Measurements from ENCODE around the gene SOS2. TPM values are rescaled to one million over a fixed set of nuclear protein-coding genes. Genes with fewer than 3 reads are reported as not detected.

Gene SOS2
- total and polyA plus RNA-seq, 3 experiments from 2014 or later = 16.5 to 20.2 (median 18.4) TPM

- H3K27me3 ChIP-seq (ENCODE audit: insufficient read depth, low read length, poor library complexity, severe bottlenecking) = no peaks in the 10 kb centered on the region
- Mint-ChIP-seq H3K27me3 (no peaks in the 10 kb centered on the region), H3K4me3 (no peak overlapping the region), H3K4me1 (peaks cover 21 to 37% (median 35%) of the 10 kb centered on the region in 3 donors), H3K36me3 (peaks cover 1 to 10% (median 6%) of the 10 kb centered on the region in 3 donors), H3K9me3 (no peaks in the 10 kb centered on the region), H3K27ac (peak overlapping the region in 1 of 8 donors; percentile 57)
- H3K4me1 ChIP-seq (ENCODE audit: insufficient read depth, low read length) = peaks cover 15% of the 10 kb centered on the region
- no peak overlapping the region for H3K27ac ChIP-seq (ENCODE audit: low read depth, low read length)
- H3K9me3 ChIP-seq (ENCODE audit: low read length) = no peaks in the 10 kb centered on the region
- CTCF ChIA-PET = interaction anchor here (1.8 kb wide), 1 partner anchor 12 kb away, joined by 4 read pairs; no protein-coding TSS in a partner anchor
- no peaks in the 10 kb centered on the region for H3K36me3 ChIP-seq (ENCODE audit: insufficient read depth, low read length)
- POLR2A ChIA-PET = interaction anchor here (0.6 kb wide), 1 partner anchor 207 kb away, joined by 3 read pairs; no protein-coding TSS in a partner anchor
- H3K4me3 ChIP-seq (ENCODE audit: low read length) = no peak overlapping the region
- no peak for DNase-seq
Measured at GRCh38 chr14:50070230-50070629, 161.1 kb downstream of the SOS2 start.

- H3K9me3 ChIP-seq (ENCODE audit: low read length) = no peaks in the 10 kb centered on the region
- peak overlapping the region in 1 of 8 donors; percentile 63 for H3K27ac Mint-ChIP-seq
- peaks cover 30 to 43% (median 41%) of the 10 kb centered on the region in 3 donors for H3K4me1 Mint-ChIP-seq
- H3K27me3 Mint-ChIP-seq = no peaks in the 10 kb centered on the region
- POLR2A ChIA-PET = no interaction called here
- no peak for DNase-seq
- CTCF ChIA-PET = interaction anchor here (1.8 kb wide), 1 partner anchor 13 kb away, joined by 4 read pairs; no protein-coding TSS in a partner anchor
- H3K4me1 ChIP-seq (ENCODE audit: insufficient read depth, low read length) = peaks cover 24% of the 10 kb centered on the region
- no peaks in the 10 kb centered on the region for H3K9me3 Mint-ChIP-seq
- H3K4me3 ChIP-seq (ENCODE audit: low read length) = no peak overlapping the region
- H3K27ac ChIP-seq (ENCODE audit: low read depth, low read length) = no peak overlapping the region
- no peaks in the 10 kb centered on the region for H3K36me3 ChIP-seq (ENCODE audit: insufficient read depth, low read length)
- H3K27me3 ChIP-seq (ENCODE audit: insufficient read depth, low read length, poor library complexity, severe bottlenecking) = no peaks in the 10 kb centered on the region
- H3K36me3 Mint-ChIP-seq = peaks cover 1 to 6% (median 6%) of the 10 kb centered on the region in 3 donors
- H3K4me3 Mint-ChIP-seq = no peak overlapping the region
Measured at GRCh38 chr14:50069325-50069724, 162.1 kb downstream of the SOS2 start.

GRCh38 chr14:50068496-50068895 lies 162.9 kb downstream of the SOS2 start:
- H3K27me3 ChIP-seq (ENCODE audit: insufficient read depth, low read length, poor library complexity, severe bottlenecking) = no peaks in the 10 kb centered on the region
- no peak overlapping the region for H3K27ac ChIP-seq (ENCODE audit: low read depth, low read length)
- Mint-ChIP-seq H3K4me1 (peaks cover 39 to 50% (median 49%) of the 10 kb centered on the region in 3 donors), H3K36me3 (peaks cover 1 to 6% (median 6%) of the 10 kb centered on the region in 3 donors), H3K9me3 (no peaks in the 10 kb centered on the region), H3K27me3 (no peaks in the 10 kb centered on the region), H3K4me3 (no peak overlapping the region), H3K27ac (peak overlapping the region in 1 of 8 donors; percentile 65)
- ChIA-PET POLR2A (interaction anchor here (1.2 kb wide), 2 partner anchors 8 to 13 kb away, joined by 3 to 4 read pairs; no protein-coding TSS in a partner anchor), CTCF (no interaction called here)
- DNase-seq = no peak
- H3K4me3 ChIP-seq (ENCODE audit: low read length) = no peak overlapping the region
- peaks cover 32% of the 10 kb centered on the region for H3K4me1 ChIP-seq (ENCODE audit: insufficient read depth, low read length)
- no peaks in the 10 kb centered on the region for H3K36me3 ChIP-seq (ENCODE audit: insufficient read depth, low read length)
- no peaks in the 10 kb centered on the region for H3K9me3 ChIP-seq (ENCODE audit: low read length)

GRCh38 chr14:50067723-50068495 lies 163.5 kb downstream of the SOS2 start:
- H3K9me3 ChIP-seq (ENCODE audit: low read length) = no peaks in the 10 kb centered on the region
- Mint-ChIP-seq H3K4me1 (peaks cover 43 to 50% (median 50%) of the 10 kb centered on the region in 3 donors), H3K36me3 (peaks cover 0 to 6% (median 5%) of the 10 kb centered on the region in 3 donors), H3K9me3 (no peaks in the 10 kb centered on the region), H3K27ac (peak overlapping the region in 3 of 8 donors; percentile 41 to 63 (median 48)), H3K4me3 (no peak overlapping the region), H3K27me3 (no peaks in the 10 kb centered on the region)
- no peak overlapping the region for H3K27ac ChIP-seq (ENCODE audit: low read depth, low read length)
- H3K36me3 ChIP-seq (ENCODE audit: insufficient read depth, low read length) = no peaks in the 10 kb centered on the region
- ChIA-PET POLR2A (interaction anchor here (1.2 kb wide), 2 partner anchors 8 to 14 kb away, joined by 3 to 4 read pairs; no protein-coding TSS in a partner anchor), CTCF (interaction anchor here (1.2 to 2.0 kb wide), 2 partner anchors 14 to 188 kb away, joined by 4 to 6 read pairs; no protein-coding TSS in a partner anchor)
- H3K4me3 ChIP-seq (ENCODE audit: low read length) = no peak overlapping the region
- H3K4me1 ChIP-seq (ENCODE audit: insufficient read depth, low read length) = peaks cover 38% of the 10 kb centered on the region
- H3K27me3 ChIP-seq (ENCODE audit: insufficient read depth, low read length, poor library complexity, severe bottlenecking) = no peaks in the 10 kb centered on the region
- DNase-seq = no peak

Other genes with a start within 250 kb of the SOS2 start
- 10 to 100 TPM; 16.5 to 19.9 TPM for gene VCPKMT, start 115.0 kb downstream of the SOS2 start, total RNA-seq
- gene VCPKMT, start 115.0 kb downstream of the SOS2 start, polyA plus RNA-seq = 11.7 TPM
- 10 to 100 TPM; 19.7 to 20.0 TPM for gene L2HGDH, start 80.7 kb upstream of the SOS2 start, total RNA-seq
- 3.6 TPM for gene L2HGDH, start 80.7 kb upstream of the SOS2 start, polyA plus RNA-seq
- 10 to 100 TPM; 14.3 to 14.7 TPM for gene DMAC2L, start 80.7 kb upstream of the SOS2 start, total RNA-seq
- gene DMAC2L, start 80.7 kb upstream of the SOS2 start, polyA plus RNA-seq = 17.9 TPM
- gene CDKL1, start 165.3 kb upstream of the SOS2 start, total RNA-seq = 1 to 10 TPM; 4.8 to 5.8 TPM
- gene CDKL1, start 165.3 kb upstream of the SOS2 start, polyA plus RNA-seq = 6.7 TPM

Data from CD8-positive, alpha-beta memory T cell (primary cell).